ENCODE results near the gene KCNN2.

The KCNN2 gene

GRCh38 chr5:114544561-114544960 lies 182.7 kb downstream of the KCNN2 start:
- no peak for DNase-seq (ENCODE audit: low spot score)

Measured in HuH-7.5 (cell line).